H9 (cell line): ENCODE data around the gene SRRT. TPM values are rescaled to one million over a fixed set of nuclear protein-coding genes. Genes with fewer than 3 reads are reported as not detected.

Experiments
- DNase-seq: peaks from one replicate; pipeline ENCODE4 v3.0.0-alpha.2; 2017
- H2AFZ ChIP-seq: one replicate; pipeline ENCODE4 v1.6.1; 2013; ENCODE audit warnings: mild to moderate bottlenecking, low read length, control low read depth, moderate library complexity
- H2AK5ac ChIP-seq: 2 replicates; pipeline ENCODE4 v1.6.1; 2013; ENCODE audit warnings: low read length, control low read depth, mixed read lengths; ENCODE audit not compliant: insufficient read length
- H2BK120ac ChIP-seq: one replicate; pipeline ENCODE4 v1.6.1; 2013; ENCODE audit warnings: low read depth, mild to moderate bottlenecking, low read length, control low read depth, inconsistent platforms; ENCODE audit not compliant: poor library complexity, severe bottlenecking
- H2BK12ac ChIP-seq: 2 replicates; pipeline ENCODE4 v1.6.1; 2013; ENCODE audit warnings: low read length, control low read depth, mixed read lengths, low read depth; ENCODE audit not compliant: insufficient read length
- H2BK15ac ChIP-seq: 2 replicates; pipeline ENCODE4 v1.6.1; 2013; ENCODE audit warnings: low read depth, low read length, control low read depth
- H2BK20ac ChIP-seq: one replicate; pipeline ENCODE4 v1.6.1; 2013; ENCODE audit warnings: low read depth, mild to moderate bottlenecking, low read length, control low read depth, inconsistent platforms; ENCODE audit not compliant: poor library complexity, severe bottlenecking
- H2BK5ac ChIP-seq: 2 replicates; pipeline ENCODE4 v1.6.1; 2013; ENCODE audit warnings: low read length, control low read depth, mixed read lengths; ENCODE audit not compliant: insufficient read length
- H3K14ac ChIP-seq: 2 replicates; pipeline ENCODE4 v1.6.1; 2013; ENCODE audit warnings: low read length, control low read depth; ENCODE audit not compliant: insufficient read depth
- H3K18ac ChIP-seq: 2 replicates; pipeline ENCODE4 v1.6.1; 2013; ENCODE audit warnings: low read depth, mild to moderate bottlenecking, mixed read lengths, low read length, control low read depth; ENCODE audit not compliant: insufficient read length
- H3K23ac ChIP-seq: 2 replicates; pipeline ENCODE4 v1.6.1; 2013; ENCODE audit warnings: low read length, control low read depth, mixed read lengths, low read depth; ENCODE audit not compliant: insufficient read length
- H3K23me2 ChIP-seq: 2 replicates; pipeline ENCODE4 v1.6.1; 2013; ENCODE audit warnings: low read depth, mild to moderate bottlenecking, mixed read lengths, low read length, control low read depth; ENCODE audit not compliant: insufficient read length, poor library complexity, severe bottlenecking
- H3K27ac ChIP-seq: 2 replicates; pipeline ENCODE4 v1.5.1; 2013; ENCODE audit warnings: low read length, control low read depth, mixed read lengths, low read depth; ENCODE audit not compliant: insufficient read length
- H3K27me3 ChIP-seq: 2 replicates; pipeline ENCODE4 v1.6.1; 2013; ENCODE audit warnings: low read length, control low read depth, inconsistent platforms; ENCODE audit not compliant: insufficient read depth
- H3K4ac ChIP-seq: 2 replicates; pipeline ENCODE4 v1.6.1; 2013; ENCODE audit warnings: low read depth, mild to moderate bottlenecking, control low read depth, inconsistent platforms, low read length, moderate library complexity
- H3K4me1 ChIP-seq: 2 replicates; pipeline ENCODE4 v1.6.1; 2013; ENCODE audit warnings: low read length, control low read depth, inconsistent platforms; ENCODE audit not compliant: insufficient read depth
- H3K4me2 ChIP-seq: 2 replicates; pipeline ENCODE4 v1.6.1; 2013; ENCODE audit warnings: low read length, control low read depth, mixed read lengths; ENCODE audit not compliant: insufficient read length, insufficient read depth
- H3K56ac ChIP-seq: 2 replicates; pipeline ENCODE4 v1.6.1; 2013; ENCODE audit warnings: low read depth, mild to moderate bottlenecking, mixed read lengths, low read length, control low read depth; ENCODE audit not compliant: insufficient read length
- H3K79me1 ChIP-seq: 2 replicates; pipeline ENCODE4 v1.6.1; 2013; ENCODE audit warnings: low read depth, mild to moderate bottlenecking, moderate library complexity, low read length, control low read depth, inconsistent platforms; ENCODE audit not compliant: insufficient read depth, poor library complexity, severe bottlenecking
- H3K79me2 ChIP-seq: 2 replicates; pipeline ENCODE4 v1.6.1; 2013; ENCODE audit warnings: low read length, control low read depth, inconsistent platforms; ENCODE audit not compliant: insufficient read depth
- H3K9ac ChIP-seq: 2 replicates; pipeline ENCODE4 v1.6.1; 2013; ENCODE audit warnings: low read length, control low read depth, mixed read lengths; ENCODE audit not compliant: insufficient read length; ENCODE audit errors: extremely low read depth
- H3K9me3 ChIP-seq: one replicate; pipeline ENCODE4 v1.6.1; 2013; ENCODE audit warnings: low read depth, low read length, inconsistent platforms; ENCODE audit not compliant: control insufficient read depth
- H3T11ph ChIP-seq: one replicate; pipeline ENCODE4 v1.6.1; 2013; ENCODE audit warnings: mild to moderate bottlenecking, low read length, control low read depth, inconsistent platforms
- H4K20me1 ChIP-seq: one replicate; pipeline ENCODE4 v1.6.1; 2013; ENCODE audit not compliant: control insufficient read depth, insufficient read length, insufficient read depth
- H4K5ac ChIP-seq: 2 replicates; pipeline ENCODE4 v1.6.1; 2013; ENCODE audit warnings: low read depth, mild to moderate bottlenecking, mixed read lengths, low read length, control low read depth; ENCODE audit not compliant: insufficient read length
- H4K8ac ChIP-seq: replicated peaks from 2 replicates; pipeline ENCODE4 v1.6.1; 2013; ENCODE audit warnings: low read length, control low read depth, mixed read lengths, low read depth; ENCODE audit not compliant: insufficient read length
- H4K91ac ChIP-seq: 2 replicates; pipeline ENCODE4 v1.6.1; 2013; ENCODE audit warnings: low read depth, mild to moderate bottlenecking, moderate library complexity, mixed read lengths, low read length, control low read depth; ENCODE audit not compliant: insufficient read length
- H3K27ac Mint-ChIP-seq, 3 experiments: 2 replicates in 2 of 3; 3 replicates in 1 of 3; pipeline ENCODE4 v1.8.0; 2020 to 2021; ENCODE audit warnings: mixed read lengths in 3 of 3, mild to moderate bottlenecking in 1 of 3, moderate library complexity in 1 of 3
- H3K27me3 Mint-ChIP-seq: 2 replicates; pipeline ENCODE4 v1.8.0; 2021; ENCODE audit warnings: low read depth, mild to moderate bottlenecking, moderate library complexity, mixed read lengths
- H3K36me3 Mint-ChIP-seq, 3 experiments: 2 replicates in 2 of 3; 3 replicates in 1 of 3; pipeline ENCODE4 v1.8.0; 2020 to 2021; ENCODE audit warnings: low read depth in 3 of 3, mixed read lengths in 3 of 3; ENCODE audit not compliant: insufficient read depth in 1 of 3
- H3K4me1 Mint-ChIP-seq, 2 experiments: 2 replicates each; pipeline ENCODE4 v1.8.0; 2020; ENCODE audit warnings: mixed read lengths in 2 of 2
- H3K4me3 Mint-ChIP-seq, 2 experiments: 2 replicates in 1 of 2; 3 replicates in 1 of 2; pipeline ENCODE4 v1.8.0; 2020 to 2021; ENCODE audit warnings: mild to moderate bottlenecking in 2 of 2, mixed read lengths in 2 of 2, moderate library complexity in 1 of 2
- H3K9me3 Mint-ChIP-seq, 2 experiments: 2 replicates in 1 of 2; 3 replicates in 1 of 2; pipeline ENCODE4 v1.8.0; 2020; ENCODE audit warnings: mild to moderate bottlenecking in 2 of 2, mixed read lengths in 2 of 2, moderate library complexity in 1 of 2
- CTCF ChIP-seq: fragments of 200-600 bp; sonication (generic); conservative IDR thresholded peaks from 3 replicates; pipeline ENCODE4 v1.8.0; 2021; ENCODE audit warnings: antibody characterized with exemption, mild to moderate bottlenecking
- WGBS: extraction: QIAGEN DNeasy Blood & Tissue Kit; methylation state at CpG from one replicate; pipeline ENCODE4 v1.1.7; 2013; ENCODE audit warnings: missing lambda C conversion rate, low lambda C conversion rate, mixed read lengths; ENCODE audit not compliant: insufficient read length; ENCODE audit errors: extremely low coverage; 5-methylcytosine and 5-hydroxymethylcytosine counted together
- total RNA-seq: library from RNA; stranded (reverse); gene quantifications from 2 replicates; pipeline ENCODE4 v1.2.1, GENCODE V29; 2021

Gene SRRT
- total RNA-seq, 1 experiment from 2014 or later = 373 TPM

GRCh38 chr7:100887516-100888290 is 12.8 kb downstream of the SRRT start:
- Histone ChIP-seq H3K4me1 (peaks cover 2% of the 10 kb centered on the region; the same call in 1 of the 2 replicates), H3K27me3 (no peaks in the 10 kb centered on the region), H3K4me2 (peak overlapping the region; percentile 54), H3K9me3 (no peaks in the 10 kb centered on the region), H3K18ac (no peak overlapping the region), H4K8ac (no peak overlapping the region), H2BK12ac (no peak overlapping the region), H3K79me1 (no peaks in the 10 kb centered on the region), H3K14ac (no peak overlapping the region), H2BK20ac (no peak overlapping the region), H3K23me2 (peaks cover 24% of the 10 kb centered on the region), H3K56ac (no peak overlapping the region), H4K20me1 (no peaks in the 10 kb centered on the region), H3K9ac (no peak overlapping the region), H2BK120ac (no peak overlapping the region), H4K91ac (no peak overlapping the region), H3K27ac (no peak overlapping the region), H2BK5ac (no peak overlapping the region), H2AK5ac (no peak overlapping the region), H3T11ph (no peak overlapping the region), H3K79me2 (peaks cover 6% of the 10 kb centered on the region; the same call in 1 of the 2 replicates), H2AFZ (no peak overlapping the region), H3K23ac (no peak overlapping the region), H4K5ac (no peak overlapping the region), H2BK15ac (no peak overlapping the region), H3K4ac (no peak overlapping the region)
- Mint-ChIP-seq H3K27ac (peak overlapping the region in 2 of 3 experiments; percentile 88 to 92; a peak in 4 of 7 replicates), H3K4me3 (peak overlapping the region; percentile 73 to 83), H3K27me3 (no peaks in the 10 kb centered on the region; the same call in 1 of the 2 replicates), H3K4me1 (peaks cover 37 to 51% of the 10 kb centered on the region in 2 experiments), H3K9me3 (no peaks in the 10 kb centered on the region), H3K36me3 (peaks cover 53 to 62% (median 60%) of the 10 kb centered on the region in 3 experiments)
- no peak for DNase-seq
- TF ChIP-seq CTCF = no peak
- WGBS = no CpG with 5 or more reads among the region's 21 CpGs
